NCI-H446 (cell line): ENCODE measurements around the gene ZNF334.

Experiments
- DNase-seq, 2 experiments: peaks; one replicate each; lab custom pipeline; 2025; lab: John Stamatoyannopoulos, UW

ZNF334 gene

DNA sequence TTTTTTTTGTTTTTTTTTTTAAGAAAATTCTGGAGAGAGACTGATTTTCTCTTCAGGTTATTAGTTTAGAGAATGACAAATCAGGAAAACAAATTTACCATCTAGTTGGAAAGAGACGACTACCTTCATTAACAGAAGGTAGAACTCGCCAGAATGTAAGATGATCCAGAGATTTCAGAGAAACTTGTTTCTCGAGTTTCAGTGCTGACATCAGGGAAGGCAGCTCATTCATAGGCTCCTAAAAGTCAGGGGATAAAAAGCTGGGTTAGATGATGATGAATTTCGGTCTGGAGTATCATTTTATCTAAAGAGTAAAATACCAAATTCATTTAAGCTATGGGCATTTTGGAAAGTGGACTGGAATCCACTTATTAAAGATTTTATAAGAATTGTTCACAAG, 27.9 kb downstream of the ZNF334 start:
- no peak for DNase-seq

- no peak for DNase-seq
Observed at GRCh38 chr20:46484954-46485353, 28.4 kb downstream of the ZNF334 start.

DNA sequence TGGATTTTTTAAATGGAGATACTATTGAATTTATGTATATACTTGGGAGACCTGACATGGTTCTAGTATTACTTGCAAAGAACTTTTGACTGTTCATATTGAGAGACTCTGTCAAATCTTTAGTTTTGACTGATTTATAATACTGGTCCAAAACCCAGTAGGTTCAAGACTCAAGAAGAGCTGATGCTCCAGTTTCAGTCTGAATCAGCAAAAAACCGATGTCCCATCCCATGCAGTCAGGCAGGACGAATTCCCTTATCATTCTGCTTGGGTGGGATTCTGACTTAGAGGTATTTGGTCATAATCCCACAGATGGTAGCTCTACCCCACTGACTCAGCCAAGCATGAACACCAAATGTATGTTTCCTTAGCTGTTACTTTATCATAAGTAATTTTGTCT, 29.5 kb downstream of the ZNF334 start:
- DNase-seq: no peak

DNA sequence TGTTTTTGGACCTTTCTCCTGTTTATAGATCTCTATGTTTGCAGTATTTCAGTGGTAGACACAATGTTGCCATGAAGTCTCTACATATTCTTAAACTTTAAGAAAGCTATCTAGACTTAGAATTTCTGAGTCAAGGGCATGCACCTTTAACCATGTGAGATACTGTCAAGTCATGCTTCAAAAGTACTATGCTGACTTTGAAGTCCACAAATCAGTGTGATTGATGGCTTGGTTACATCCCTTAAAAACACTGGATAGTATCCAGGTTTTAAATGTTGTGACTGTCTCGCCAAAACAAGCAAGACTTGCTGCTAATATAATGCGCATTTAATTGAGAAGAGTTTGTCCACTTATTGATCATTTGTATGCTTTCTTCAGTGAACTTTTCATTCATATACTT, 30.5 kb downstream of the ZNF334 start:
- no peak for DNase-seq

DNA sequence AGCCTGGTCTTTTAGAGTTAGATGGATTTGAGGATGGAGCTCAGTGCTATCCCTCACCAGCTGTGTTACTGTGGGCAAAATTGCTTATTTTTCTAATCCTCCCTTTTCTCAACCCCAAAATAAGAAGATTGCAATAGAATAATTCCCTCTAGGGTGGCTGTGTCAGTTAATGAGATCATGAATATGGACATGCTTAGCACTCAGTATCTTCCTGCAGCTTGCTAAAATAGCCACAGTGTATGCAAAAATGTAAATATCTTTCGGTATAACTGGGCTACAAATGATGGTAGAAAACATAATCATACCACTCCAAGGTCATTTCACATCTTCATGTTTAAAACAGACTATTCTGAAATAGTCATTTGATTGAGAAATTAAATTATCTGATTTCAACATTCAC, 35.7 kb downstream of the ZNF334 start:
- DNase-seq: no peak

GRCh38 chr20:46477225-46477624, 36.1 kb downstream of the ZNF334 start:
- no peak for DNase-seq

GRCh38 chr20:46468508-46468907, 44.9 kb downstream of the ZNF334 start:
- DNase-seq: no peak

GRCh38 chr20:46464451-46464850, 48.9 kb downstream of the ZNF334 start:
- DNase-seq: no peak

DNA sequence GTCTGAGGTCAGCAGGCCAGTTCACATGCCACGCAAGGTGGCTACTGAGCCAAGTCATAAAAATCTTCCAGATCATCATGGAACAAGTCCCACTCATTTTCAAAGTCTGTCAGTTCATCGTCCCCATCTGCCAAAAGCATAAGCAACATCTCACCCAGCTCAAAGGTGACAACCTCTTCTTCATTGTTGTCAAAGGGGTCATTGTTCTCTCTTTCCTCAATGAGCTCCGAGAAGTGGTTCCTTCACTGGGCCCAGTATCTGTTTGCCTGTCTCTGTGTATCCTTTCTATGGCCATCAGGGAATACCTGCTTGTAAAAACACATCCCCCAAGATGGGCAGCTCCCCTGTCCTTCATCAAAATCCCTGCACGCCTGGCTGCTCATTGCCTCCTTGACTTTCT, 49.5 kb downstream of the ZNF334 start:
- no peak for DNase-seq

- no peak for DNase-seq
Observed at GRCh38 chr20:46461808-46462207, 51.6 kb downstream of the ZNF334 start.

GRCh38 chr20:46458866-46459750, 54.3 kb downstream of the ZNF334 start:
- DNase-seq: no peak

DNA sequence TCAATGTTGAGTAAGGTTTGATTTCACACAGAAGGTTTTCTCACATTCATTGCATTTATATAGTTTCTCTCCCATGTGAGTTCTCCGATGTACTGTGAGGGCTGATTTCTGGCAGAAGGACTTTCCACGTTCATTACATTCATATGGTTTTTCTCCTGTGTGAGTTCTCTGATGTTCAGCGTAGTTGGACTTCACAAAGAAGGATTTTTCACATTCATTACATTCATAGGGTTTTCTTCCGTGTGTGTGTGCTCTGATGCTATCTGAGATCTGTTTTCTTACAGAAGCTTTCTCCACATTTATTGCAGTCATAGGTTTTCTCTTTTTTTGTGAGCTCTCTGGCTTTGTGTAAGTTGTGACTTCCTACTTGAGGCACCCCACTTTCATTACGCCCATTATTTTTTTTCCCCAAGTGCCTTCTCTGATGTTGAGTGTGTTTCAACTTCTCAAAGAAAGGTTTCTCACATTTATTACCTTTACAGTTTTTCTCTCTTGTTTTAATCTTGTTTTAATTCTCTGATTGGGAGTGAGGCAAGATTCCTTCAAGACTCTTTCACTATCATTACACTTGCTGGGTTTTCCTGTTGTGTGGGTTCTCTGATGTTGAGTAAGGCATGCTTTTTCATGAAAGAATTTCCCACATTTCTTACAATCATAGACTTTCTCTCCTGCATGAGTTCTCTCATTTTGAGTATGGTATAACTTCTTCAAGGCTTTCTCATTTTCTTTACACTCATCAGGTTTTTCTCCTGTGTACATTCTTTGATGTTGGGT, 56.9 kb downstream of the ZNF334 start:
- DNase-seq: no peak

DNA sequence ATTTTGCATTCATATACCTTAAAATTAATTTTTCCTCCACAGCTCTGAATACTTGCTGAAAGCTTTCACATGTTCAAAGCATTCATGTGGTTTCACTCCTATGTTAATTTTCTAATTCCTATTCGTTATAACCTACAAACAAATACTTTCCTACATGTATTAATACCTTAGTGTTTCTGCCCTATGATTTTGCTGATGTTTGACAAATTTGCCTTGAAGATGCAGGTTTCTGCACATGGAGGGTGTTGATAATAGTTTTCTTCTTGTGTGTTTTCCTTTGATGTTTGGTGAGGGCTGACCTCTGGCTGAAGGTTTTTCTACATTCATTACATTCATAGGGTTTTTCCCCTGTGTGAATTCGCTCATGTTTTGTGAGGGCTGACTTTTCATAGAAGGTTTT, 57.6 kb downstream of the ZNF334 start:
- DNase-seq: no peak
